Measurements from ENCODE around the gene MGRN1. TPM values are rescaled to one million over a fixed set of nuclear protein-coding genes. Genes with fewer than 3 reads are reported as not detected.

Gene MGRN1
- total and polyA plus RNA-seq, 2 experiments from 2014 or later: 29.2 to 30.8 TPM

- WGBS (ENCODE audit: low lambda C conversion rate, missing lambda C conversion rate): 99% methylated on average over 9 of the region's 9 CpGs
- Histone ChIP-seq H3K27ac (no peak overlapping the region), H3K27me3 (no peaks in the 10 kb centered on the region), H3K4me1 (ENCODE audit: insufficient read depth) (no peaks in the 10 kb centered on the region), H3K9me2 (replicated peaks; ENCODE audit: insufficient read depth) (no peaks in the 10 kb centered on the region), H3K79me2 (peaks cover 4% of the 10 kb centered on the region), H3K9me3 (ENCODE audit: low read depth) (no peaks in the 10 kb centered on the region), H3K4me2 (no peak overlapping the region), H3K36me3 (replicated peaks; ENCODE audit: insufficient read depth, low read depth) (no peaks in the 10 kb centered on the region), H3K4me3 (no peak overlapping the region), H4K20me1 (ENCODE audit: insufficient read depth, poor library complexity, severe bottlenecking) (no peaks in the 10 kb centered on the region), H2AFZ (no peak overlapping the region)
- TF ChIP-seq EZH2 (IDR thresholded peaks at IDR 0.05; ENCODE audit: borderline replicate concordance) (no peak), CTCF (IDR thresholded peaks at IDR 0.05; ENCODE audit: poor library complexity) (no peak), EZH2phosphoT487 (IDR thresholded peaks at IDR 0.05; ENCODE audit: low read depth, severe bottlenecking, unreplicated experiment) (no peak)
- no peak for DNase-seq (ENCODE audit: low spot score)
These were observed 53.4 kb downstream of the MGRN1 start for GRCh38 chr16:4677994-4678393.

GRCh38 chr16:4678596-4678995, 54.0 kb downstream of the MGRN1 start:
- no peaks in the 10 kb centered on the region for H3K4me1 ChIP-seq (ENCODE audit: insufficient read depth)
- H3K27me3 ChIP-seq: no peaks in the 10 kb centered on the region
- H2AFZ ChIP-seq: no peak overlapping the region
- no peak overlapping the region for H3K4me2 ChIP-seq
- H3K79me2 ChIP-seq: peaks cover 4% of the 10 kb centered on the region
- no peaks in the 10 kb centered on the region for H4K20me1 ChIP-seq (ENCODE audit: insufficient read depth, poor library complexity, severe bottlenecking)
- H3K27ac ChIP-seq: no peak overlapping the region
- no peak for TF ChIP-seq CTCF (IDR thresholded peaks at IDR 0.05; ENCODE audit: poor library complexity)
- no peak for TF ChIP-seq EZH2 (IDR thresholded peaks at IDR 0.05; ENCODE audit: borderline replicate concordance)
- TF ChIP-seq EZH2phosphoT487 (IDR thresholded peaks at IDR 0.05; ENCODE audit: low read depth, severe bottlenecking, unreplicated experiment): no peak
- 90% methylated on average over 6 of the region's 6 CpGs for WGBS (ENCODE audit: low lambda C conversion rate, missing lambda C conversion rate)
- no peak overlapping the region for H3K4me3 ChIP-seq
- DNase-seq (ENCODE audit: low spot score): no peak
- no peaks in the 10 kb centered on the region for H3K36me3 ChIP-seq (replicated peaks; ENCODE audit: insufficient read depth, low read depth)
- no peaks in the 10 kb centered on the region for H3K9me2 ChIP-seq (replicated peaks; ENCODE audit: insufficient read depth)
- H3K9me3 ChIP-seq (ENCODE audit: low read depth): no peaks in the 10 kb centered on the region

GRCh38 chr16:4679156-4679849, 54.7 kb downstream of the MGRN1 start:
- H3K79me2 ChIP-seq: peaks cover 4% of the 10 kb centered on the region
- H3K36me3 ChIP-seq (replicated peaks; ENCODE audit: insufficient read depth, low read depth): no peaks in the 10 kb centered on the region
- H3K9me2 ChIP-seq (replicated peaks; ENCODE audit: insufficient read depth): no peaks in the 10 kb centered on the region
- no peaks in the 10 kb centered on the region for H4K20me1 ChIP-seq (ENCODE audit: insufficient read depth, poor library complexity, severe bottlenecking)
- no peak overlapping the region for H3K27ac ChIP-seq
- H2AFZ ChIP-seq: no peak overlapping the region
- TF ChIP-seq EZH2 (IDR thresholded peaks at IDR 0.05; ENCODE audit: borderline replicate concordance): no peak
- no peak for TF ChIP-seq CTCF (IDR thresholded peaks at IDR 0.05; ENCODE audit: poor library complexity)
- no peak for TF ChIP-seq EZH2phosphoT487 (IDR thresholded peaks at IDR 0.05; ENCODE audit: low read depth, severe bottlenecking, unreplicated experiment)
- no peaks in the 10 kb centered on the region for H3K4me1 ChIP-seq (ENCODE audit: insufficient read depth)
- no peak overlapping the region for H3K4me3 ChIP-seq
- H3K27me3 ChIP-seq: no peaks in the 10 kb centered on the region
- DNase-seq (ENCODE audit: low spot score): no peak
- H3K4me2 ChIP-seq: no peak overlapping the region
- WGBS (ENCODE audit: low lambda C conversion rate, missing lambda C conversion rate): 74% methylated on average over 20 of the region's 20 CpGs
- no peaks in the 10 kb centered on the region for H3K9me3 ChIP-seq (ENCODE audit: low read depth)

Measured in hepatocyte (in vitro differentiated cells).